Right atrium auricular region (tissue), 2 donors: ENCODE measurements around the gene MCOLN3. TPM values are rescaled to one million over a fixed set of nuclear protein-coding genes. Genes with fewer than 3 reads are reported as not detected.

Experiments
- DNase-seq: peaks from one replicate; pipeline ENCODE4 v3.0.0-alpha.2; 2019; ENCODE audit warnings: low spot score
- H3K27ac ChIP-seq, 2 donors: fragments of 200-600 bp; sonication (generic); 1 replicate in 1 of 2; 2 replicates in 1 of 2; pipeline ENCODE4 v1.5.1; 2016 to 2019
- H3K27me3 ChIP-seq, 2 donors: fragments of 200-600 bp; sonication (generic); one replicate each; pipeline versions ENCODE4 v1.5.1 to v1.6.0; 2017 to 2019
- H3K36me3 ChIP-seq: fragments of 200-600 bp; sonication (generic); one replicate; pipeline ENCODE4 v1.5.1; 2016
- H3K4me1 ChIP-seq, 2 donors: fragments of 200-600 bp; sonication (generic); one replicate each; pipeline versions ENCODE4 v1.5.1 to v1.6.0; 2017 to 2019
- H3K4me3 ChIP-seq, 2 donors: fragments of 200-600 bp; sonication (generic); 1 replicate in 1 of 2; 2 replicates in 1 of 2; pipeline ENCODE4 v1.5.1; 2017 to 2019; ENCODE audit warnings: mild to moderate bottlenecking in 1 of 2, moderate library complexity in 1 of 2
- H3K9me3 ChIP-seq, 2 donors: fragments of 200-600 bp; sonication (generic); one replicate each; pipeline ENCODE4 v1.5.1; 2019
- total RNA-seq, 2 donors: library from RNA; depleted of rRNA; stranded (reverse); fragments of >200 nt; gene quantifications; one replicate each; pipeline ENCODE4 v1.1.0, GENCODE V29; 2016
- TF ChIP-seq, protein P1 (sequence below), 2 donors: fragments of 200-600 bp; sonication (generic); IDR thresholded peaks; one replicate each; pipeline ENCODE4 v1.5.1; 2019; ENCODE audit warnings: antibody characterized with exemption in 2 of 2

The MCOLN3 gene
- total RNA-seq, 2 donors from 2014 or later: 2.9 to 5.5 TPM

DNA sequence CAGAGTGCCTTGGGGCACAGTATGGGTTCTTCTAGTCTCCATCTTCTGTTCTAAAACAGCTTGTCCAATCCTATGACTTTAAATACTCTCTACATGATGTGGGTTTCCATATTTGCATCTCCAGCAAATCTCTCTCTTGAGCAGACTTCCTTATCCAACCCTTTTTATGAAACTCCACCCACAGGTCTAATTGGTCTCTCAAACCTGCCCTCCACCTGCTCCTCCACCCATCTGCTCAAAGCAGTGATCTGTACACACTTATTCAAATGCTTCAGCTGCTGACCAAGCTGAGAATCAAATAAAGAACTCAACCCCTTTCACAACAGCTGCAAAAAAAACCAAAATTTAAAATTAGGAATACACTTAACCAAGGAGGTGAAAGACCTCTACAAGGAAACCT, 62.9 kb downstream of the MCOLN3 start:
- DNase-seq: no peak
- Histone ChIP-seq H3K27ac (no peak overlapping the region), H3K27me3 (no peaks in the 10 kb centered on the region), H3K36me3 (no peaks in the 10 kb centered on the region), H3K4me1 (no peaks in the 10 kb centered on the region), H3K4me3 (no peak overlapping the region), H3K9me3 (no peaks in the 10 kb centered on the region)
- TF ChIP-seq, protein P1, sequence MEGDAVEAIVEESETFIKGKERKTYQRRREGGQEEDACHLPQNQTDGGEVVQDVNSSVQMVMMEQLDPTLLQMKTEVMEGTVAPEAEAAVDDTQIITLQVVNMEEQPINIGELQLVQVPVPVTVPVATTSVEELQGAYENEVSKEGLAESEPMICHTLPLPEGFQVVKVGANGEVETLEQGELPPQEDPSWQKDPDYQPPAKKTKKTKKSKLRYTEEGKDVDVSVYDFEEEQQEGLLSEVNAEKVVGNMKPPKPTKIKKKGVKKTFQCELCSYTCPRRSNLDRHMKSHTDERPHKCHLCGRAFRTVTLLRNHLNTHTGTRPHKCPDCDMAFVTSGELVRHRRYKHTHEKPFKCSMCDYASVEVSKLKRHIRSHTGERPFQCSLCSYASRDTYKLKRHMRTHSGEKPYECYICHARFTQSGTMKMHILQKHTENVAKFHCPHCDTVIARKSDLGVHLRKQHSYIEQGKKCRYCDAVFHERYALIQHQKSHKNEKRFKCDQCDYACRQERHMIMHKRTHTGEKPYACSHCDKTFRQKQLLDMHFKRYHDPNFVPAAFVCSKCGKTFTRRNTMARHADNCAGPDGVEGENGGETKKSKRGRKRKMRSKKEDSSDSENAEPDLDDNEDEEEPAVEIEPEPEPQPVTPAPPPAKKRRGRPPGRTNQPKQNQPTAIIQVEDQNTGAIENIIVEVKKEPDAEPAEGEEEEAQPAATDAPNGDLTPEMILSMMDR (IDR thresholded peaks at IDR 0.05): no peak

DNA sequence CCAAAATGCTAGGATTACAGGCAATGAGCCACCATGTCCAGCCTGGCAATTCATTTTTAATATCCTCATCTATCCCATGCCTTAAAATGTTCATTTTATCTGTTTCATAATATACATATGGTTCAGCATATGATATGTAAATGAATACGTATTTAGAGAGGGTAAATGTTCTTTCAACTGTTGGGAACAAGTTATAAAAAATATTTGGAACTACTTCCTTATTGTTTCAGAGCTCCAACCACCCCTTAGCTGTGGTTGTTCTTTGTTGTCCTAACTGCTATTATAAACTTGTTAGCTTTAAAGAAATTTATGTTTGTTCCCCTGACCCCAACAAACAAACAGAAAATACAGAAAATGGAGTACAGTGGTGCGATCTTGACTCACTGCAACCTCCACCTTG, 65.9 kb downstream of the MCOLN3 start:
- TF ChIP-seq, protein P1 (IDR thresholded peaks at IDR 0.05): no peak
- no peaks in the 10 kb centered on the region for H3K9me3 ChIP-seq
- no peaks in the 10 kb centered on the region for H3K27me3 ChIP-seq
- no peak overlapping the region for H3K27ac ChIP-seq
- H3K4me1 ChIP-seq: no peaks in the 10 kb centered on the region
- H3K36me3 ChIP-seq: no peaks in the 10 kb centered on the region
- no peak overlapping the region for H3K4me3 ChIP-seq
- DNase-seq: no peak

DNA sequence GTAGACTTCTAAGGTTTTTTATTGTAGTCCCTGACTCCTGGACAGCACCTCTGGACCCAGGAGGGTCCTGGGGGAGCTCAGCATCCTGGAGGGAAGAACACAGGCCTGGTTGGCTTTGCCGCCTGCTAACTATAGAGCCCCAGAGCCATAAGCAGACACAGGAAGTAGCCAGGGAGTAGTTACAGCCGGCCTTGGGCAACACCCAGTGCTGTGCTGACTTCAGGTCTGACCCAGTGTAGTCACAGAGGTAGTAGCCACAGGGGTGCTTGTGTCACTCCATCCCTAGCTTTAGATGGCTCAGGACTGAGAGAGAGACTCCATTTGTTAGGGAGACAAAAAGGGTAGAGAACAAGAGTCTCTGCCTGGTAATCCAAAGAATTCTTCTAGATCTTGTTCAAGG, 73.3 kb downstream of the MCOLN3 start:
- TF ChIP-seq, protein P1 (IDR thresholded peaks at IDR 0.05): no peak
- H3K36me3 ChIP-seq: no peaks in the 10 kb centered on the region
- no peaks in the 10 kb centered on the region for H3K27me3 ChIP-seq
- no peak overlapping the region for H3K4me3 ChIP-seq
- H3K27ac ChIP-seq: no peak overlapping the region
- no peaks in the 10 kb centered on the region for H3K9me3 ChIP-seq
- H3K4me1 ChIP-seq: no peaks in the 10 kb centered on the region
- DNase-seq: no peak

DNA sequence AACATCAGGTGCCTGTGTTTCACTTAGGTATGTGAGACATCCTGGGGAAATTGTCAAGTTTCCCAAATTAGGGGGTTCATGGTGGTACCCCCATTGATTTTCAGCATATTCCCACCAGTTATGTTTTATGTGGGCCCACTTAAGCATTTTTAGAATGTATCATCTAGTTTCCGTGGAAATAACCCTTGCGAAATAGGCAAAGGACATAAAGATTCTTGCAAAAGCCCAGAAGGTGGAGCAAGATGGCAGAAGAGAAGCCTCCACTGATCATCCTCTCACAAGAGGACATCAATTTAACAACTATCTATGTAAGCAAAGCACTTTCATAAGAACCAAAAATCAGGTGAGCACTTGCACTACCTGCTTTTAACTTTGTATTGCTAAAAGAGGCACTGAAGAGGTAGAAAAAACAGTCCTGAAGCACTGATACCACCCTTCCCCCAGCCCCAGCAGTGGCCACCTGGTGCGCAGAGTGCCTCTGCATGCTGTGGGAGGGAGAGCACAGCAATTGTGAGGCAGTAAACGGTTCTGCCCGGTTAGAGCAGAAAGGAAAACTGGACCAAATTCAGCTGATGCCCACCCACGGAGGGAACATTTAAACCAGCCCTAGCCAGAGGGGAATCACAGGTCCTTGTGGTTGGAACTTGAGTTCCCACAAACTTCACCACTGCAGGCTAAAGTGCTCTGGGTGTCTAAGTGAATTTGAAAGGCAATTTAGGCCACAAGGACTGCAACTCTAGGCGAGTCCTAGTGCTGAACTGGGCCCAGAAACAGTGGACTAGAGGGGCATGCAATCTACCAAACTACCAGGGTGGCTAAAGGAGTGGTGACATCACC, 74.6 kb downstream of the MCOLN3 start:
- Histone ChIP-seq H3K4me1 (no peaks in the 10 kb centered on the region), H3K36me3 (no peaks in the 10 kb centered on the region), H3K4me3 (no peak overlapping the region), H3K27ac (no peak overlapping the region), H3K27me3 (no peaks in the 10 kb centered on the region), H3K9me3 (no peaks in the 10 kb centered on the region)
- no peak for DNase-seq
- TF ChIP-seq, protein P1 (IDR thresholded peaks at IDR 0.05): no peak

DNA sequence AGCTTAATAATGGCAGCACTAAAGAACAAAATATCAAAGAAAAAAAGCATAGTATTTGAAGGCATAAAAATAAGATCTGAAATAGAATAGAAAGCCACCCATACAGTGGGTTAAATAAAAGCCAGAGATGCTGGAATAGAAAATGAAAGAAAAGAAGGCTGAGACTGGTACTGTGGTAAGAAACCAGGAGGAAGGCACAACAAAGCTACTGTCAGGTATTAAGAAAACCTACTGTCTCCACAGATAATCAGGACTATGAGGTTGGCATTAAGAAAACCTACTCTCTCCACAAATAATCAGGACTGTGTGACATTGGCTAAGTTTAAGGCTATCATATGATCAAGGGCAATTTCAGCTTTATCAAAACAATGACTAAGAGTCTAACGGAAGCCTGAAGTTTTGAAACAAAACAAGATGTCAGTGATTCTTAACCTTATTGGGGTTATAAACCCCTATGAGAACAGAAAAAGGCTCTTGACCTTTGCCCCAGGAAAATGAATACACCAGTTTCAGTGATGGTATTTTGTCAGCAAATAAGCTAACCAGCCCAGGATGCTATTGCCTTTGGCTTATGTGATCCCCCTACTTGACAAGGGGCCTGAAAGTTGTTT, 75.8 kb downstream of the MCOLN3 start:
- TF ChIP-seq, protein P1 (IDR thresholded peaks at IDR 0.05): no peak
- Histone ChIP-seq H3K36me3 (no peaks in the 10 kb centered on the region), H3K4me3 (no peak overlapping the region), H3K27ac (no peak overlapping the region), H3K27me3 (no peaks in the 10 kb centered on the region), H3K4me1 (no peaks in the 10 kb centered on the region), H3K9me3 (no peaks in the 10 kb centered on the region)
- DNase-seq: no peak
